C4-2B (cell line): ENCODE data around the gene COL2A1.

Source experiments
- H3K27ac ChIP-seq: fragments of 450-650 bp; 2 replicates; pipeline ENCODE4 v1.5.1; 2017
- CTCF ChIP-seq: fragments of 450-650 bp; conservative IDR thresholded peaks from 2 replicates; pipeline ENCODE4 v1.5.1; 2017; ENCODE audit warnings: mild to moderate bottlenecking
- ZFX ChIP-seq: fragments of 450-650 bp; IDR thresholded peaks from 2 replicates; pipeline ENCODE4 v1.6.1; 2017

COL2A1 gene

GRCh38 chr12:48044396-48044795 lies 40.1 kb upstream of the COL2A1 start:
- H3K27ac ChIP-seq = no peak overlapping the region
- TF ChIP-seq CTCF (no peak), ZFX (no peak)

GRCh38 chr12:48043771-48044170 lies 39.5 kb upstream of the COL2A1 start:
- TF ChIP-seq ZFX (no peak), CTCF (no peak)
- no peak overlapping the region for H3K27ac ChIP-seq

GRCh38 chr12:48041591-48042423 lies 37.5 kb upstream of the COL2A1 start:
- H3K27ac ChIP-seq = no peak overlapping the region
- TF ChIP-seq CTCF (no peak), ZFX (no peak)

GRCh38 chr12:48040354-48040753 lies 36.1 kb upstream of the COL2A1 start:
- no peak overlapping the region for H3K27ac ChIP-seq
- TF ChIP-seq CTCF = no peak
- TF ChIP-seq ZFX = no peak

- TF ChIP-seq ZFX = no peak
- TF ChIP-seq CTCF = no peak
- no peak overlapping the region for H3K27ac ChIP-seq
Observed at GRCh38 chr12:48039151-48039550, 34.9 kb upstream of the COL2A1 start.

- TF ChIP-seq CTCF (no peak), ZFX (no peak)
- H3K27ac ChIP-seq = no peak overlapping the region
Observed at GRCh38 chr12:48038085-48038484, 33.8 kb upstream of the COL2A1 start.

GRCh38 chr12:48037267-48037915 lies 33.1 kb upstream of the COL2A1 start:
- H3K27ac ChIP-seq = no peak overlapping the region
- TF ChIP-seq CTCF (no peak), ZFX (no peak)
